Neutrophil (primary cell): ENCODE results near the gene PAK4.

ENCODE experiments used
- H3K27ac ChIP-seq: fragments of 200-600 bp; sonication (generic); 2 replicates; pipeline ENCODE4 v1.5.1; 2016; ENCODE audit warnings: mild to moderate bottlenecking, moderate library complexity
- H3K27me3 ChIP-seq: fragments of 200-600 bp; sonication (generic); 2 replicates; pipeline ENCODE4 v1.6.0; 2016; ENCODE audit warnings: mild to moderate bottlenecking
- H3K36me3 ChIP-seq: fragments of 200-600 bp; sonication (generic); 2 replicates; pipeline ENCODE4 v1.5.1; 2017
- H3K4me1 ChIP-seq, 2 experiments: fragments of 200-600 bp in 1 of 2; sonication (generic) in 1 of 2; 1 replicate in 1 of 2; 2 replicates in 1 of 2; pipeline versions ENCODE4 v1.5.1 to v1.6.1; 2013 to 2016; ENCODE audit warnings: low read depth in 1 of 2, low read length in 1 of 2, mild to moderate bottlenecking in 1 of 2, moderate library complexity in 1 of 2; ENCODE audit not compliant: control insufficient read depth in 1 of 2, insufficient read depth in 1 of 2
- H3K4me3 ChIP-seq, 2 experiments: fragments of 200-600 bp in 1 of 2; sonication (generic) in 1 of 2; 1 replicate in 1 of 2; 2 replicates in 1 of 2; pipeline ENCODE4 v1.5.1; 2013 to 2016; ENCODE audit warnings: low read depth in 1 of 2, low read length in 1 of 2, mild to moderate bottlenecking in 1 of 2, moderate library complexity in 1 of 2
- H3K9me3 ChIP-seq: fragments of 200-600 bp; sonication (generic); 2 replicates; pipeline ENCODE4 v1.5.1; 2016
- CTCF ChIP-seq: fragments of 200-600 bp; sonication (generic); IDR thresholded peaks from 2 replicates; pipeline ENCODE4 v1.5.1; 2016; ENCODE audit warnings: antibody characterized with exemption

The PAK4 gene

GRCh38 chr19:39145180-39145953, 19.8 kb downstream of the PAK4 start:
- H3K36me3 ChIP-seq, result no peaks in the 10 kb centered on the region
- H3K9me3 ChIP-seq, result no peaks in the 10 kb centered on the region
- H3K4me1 ChIP-seq, result peaks cover 7 to 14% of the 10 kb centered on the region in 2 experiments
- H3K27me3 ChIP-seq, result no peaks in the 10 kb centered on the region
- no peak overlapping the region for H3K4me3 ChIP-seq
- TF ChIP-seq CTCF, result no peak
- no peak overlapping the region for H3K27ac ChIP-seq

- Histone ChIP-seq H3K27ac (no peak overlapping the region), H3K9me3 (no peaks in the 10 kb centered on the region), H3K4me1 (peaks cover 7 to 14% of the 10 kb centered on the region in 2 experiments), H3K36me3 (no peaks in the 10 kb centered on the region), H3K27me3 (no peaks in the 10 kb centered on the region), H3K4me3 (no peak overlapping the region)
- TF ChIP-seq CTCF, result no peak
Observed at GRCh38 chr19:39146091-39146490, 20.5 kb downstream of the PAK4 start.

GRCh38 chr19:39146686-39147450, 21.3 kb downstream of the PAK4 start:
- H3K9me3 ChIP-seq, result no peaks in the 10 kb centered on the region

GRCh38 chr19:39147480-39147879, 21.9 kb downstream of the PAK4 start:
- no peak for TF ChIP-seq CTCF
- Histone ChIP-seq H3K4me3 (no peak overlapping the region), H3K27me3 (no peaks in the 10 kb centered on the region), H3K9me3 (no peaks in the 10 kb centered on the region), H3K4me1 (peaks cover 7 to 14% of the 10 kb centered on the region in 2 experiments), H3K27ac (no peak overlapping the region), H3K36me3 (no peaks in the 10 kb centered on the region)

More at GRCh38 chr19:39146686-39147450, 21.3 kb downstream of the PAK4 start:
- Histone ChIP-seq H3K27ac (no peak overlapping the region), H3K27me3 (no peaks in the 10 kb centered on the region), H3K4me1 (peaks cover 7 to 14% of the 10 kb centered on the region in 2 experiments), H3K4me3 (no peak overlapping the region), H3K36me3 (no peaks in the 10 kb centered on the region)
- TF ChIP-seq CTCF, result no peak

- Histone ChIP-seq H3K4me3 (no peak overlapping the region), H3K9me3 (no peaks in the 10 kb centered on the region), H3K36me3 (no peaks in the 10 kb centered on the region), H3K4me1 (peaks cover 7 to 14% of the 10 kb centered on the region in 2 experiments), H3K27ac (no peak overlapping the region), H3K27me3 (no peaks in the 10 kb centered on the region)
- no peak for TF ChIP-seq CTCF
Observed at GRCh38 chr19:39148939-39149529, 23.4 kb downstream of the PAK4 start.
